BJ (cell line): ENCODE data around the gene G6PC2. TPM values are rescaled to one million over a fixed set of nuclear protein-coding genes. Genes with fewer than 3 reads are reported as not detected.

Source experiments
- CTCF ChIA-PET: fragments of 350-600 bp; formaldehyde crosslinking; extraction: SDS; loops from one replicate; lab custom pipeline; 2021; ENCODE audit warnings: antibody characterized with exemption, inconsistent platforms; lab: Yijun Ruan, JAX
- POLR2A ChIA-PET: fragments of 300-600 bp; sonication (Branson Sonifier 250); formaldehyde crosslinking; extraction: SDS; loops from one replicate; lab custom pipeline; 2021; ENCODE audit warnings: antibody characterized with exemption; lab: Charles Lee
- DNase-seq: peaks from one replicate; pipeline ENCODE4 v3.0.0-alpha.2; 2011; ENCODE audit warnings: low read depth
- H3K27me3 ChIP-seq: 2 replicates; pipeline ENCODE4 v1.6.0; 2011; ENCODE audit warnings: low read length; ENCODE audit not compliant: control insufficient read depth, insufficient read depth
- H3K36me3 ChIP-seq: 2 replicates; pipeline ENCODE4 v1.5.1; 2011; ENCODE audit warnings: low read length; ENCODE audit not compliant: control insufficient read depth, insufficient read depth
- H3K4me3 ChIP-seq: 2 replicates; pipeline ENCODE4 v1.5.1; 2011; ENCODE audit warnings: low read depth, mild to moderate bottlenecking, control low read depth, low read length
- polyA plus RNA-seq: library from polyadenylated mRNA; depleted of rRNA; stranded (reverse); fragments of >200 nt; gene quantifications from 2 replicates; pipeline ENCODE4 v1.2.3, GENCODE V29; 2011
- TF ChIP-seq, protein P1 (sequence below): IDR thresholded peaks from 2 replicates; pipeline ENCODE4 v1.5.1; 2011; ENCODE audit warnings: low read depth, mild to moderate bottlenecking, control low read depth, inconsistent platforms, low read length, moderate library complexity; ENCODE audit not compliant: insufficient read depth

G6PC2 gene
- polyA plus RNA-seq, 1 experiment, result not detected

DNA sequence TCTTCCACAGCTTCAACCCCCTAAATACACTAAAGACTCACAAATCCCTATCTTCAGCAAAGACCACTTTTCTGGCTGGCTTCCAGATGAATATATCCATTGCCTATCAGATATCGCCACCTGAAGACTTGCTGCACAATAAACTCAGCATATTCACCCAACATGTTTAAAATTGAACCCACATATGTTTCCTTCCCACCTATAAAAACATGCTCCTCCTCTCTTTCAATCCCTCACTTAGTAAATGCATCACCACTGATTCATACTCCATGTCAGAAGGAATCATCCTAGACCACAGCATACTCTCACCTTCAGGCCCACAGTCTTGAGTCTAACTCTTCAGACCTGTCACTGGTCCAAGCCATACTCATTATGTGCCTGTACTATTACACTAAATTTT is 16.1 kb upstream of the G6PC2 start:
- Histone ChIP-seq H3K4me3 (no peak overlapping the region), H3K36me3 (no peaks in the 10 kb centered on the region), H3K27me3 (no peaks in the 10 kb centered on the region)
- DNase-seq, result no peak
- TF ChIP-seq, protein P1, sequence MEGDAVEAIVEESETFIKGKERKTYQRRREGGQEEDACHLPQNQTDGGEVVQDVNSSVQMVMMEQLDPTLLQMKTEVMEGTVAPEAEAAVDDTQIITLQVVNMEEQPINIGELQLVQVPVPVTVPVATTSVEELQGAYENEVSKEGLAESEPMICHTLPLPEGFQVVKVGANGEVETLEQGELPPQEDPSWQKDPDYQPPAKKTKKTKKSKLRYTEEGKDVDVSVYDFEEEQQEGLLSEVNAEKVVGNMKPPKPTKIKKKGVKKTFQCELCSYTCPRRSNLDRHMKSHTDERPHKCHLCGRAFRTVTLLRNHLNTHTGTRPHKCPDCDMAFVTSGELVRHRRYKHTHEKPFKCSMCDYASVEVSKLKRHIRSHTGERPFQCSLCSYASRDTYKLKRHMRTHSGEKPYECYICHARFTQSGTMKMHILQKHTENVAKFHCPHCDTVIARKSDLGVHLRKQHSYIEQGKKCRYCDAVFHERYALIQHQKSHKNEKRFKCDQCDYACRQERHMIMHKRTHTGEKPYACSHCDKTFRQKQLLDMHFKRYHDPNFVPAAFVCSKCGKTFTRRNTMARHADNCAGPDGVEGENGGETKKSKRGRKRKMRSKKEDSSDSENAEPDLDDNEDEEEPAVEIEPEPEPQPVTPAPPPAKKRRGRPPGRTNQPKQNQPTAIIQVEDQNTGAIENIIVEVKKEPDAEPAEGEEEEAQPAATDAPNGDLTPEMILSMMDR, result no peak
- ChIA-PET CTCF (interaction anchor here (1.5 kb wide), 1 partner anchor 111 kb away, joined by 4 read pairs; no protein-coding TSS in a partner anchor), POLR2A (no interaction called here)

DNA sequence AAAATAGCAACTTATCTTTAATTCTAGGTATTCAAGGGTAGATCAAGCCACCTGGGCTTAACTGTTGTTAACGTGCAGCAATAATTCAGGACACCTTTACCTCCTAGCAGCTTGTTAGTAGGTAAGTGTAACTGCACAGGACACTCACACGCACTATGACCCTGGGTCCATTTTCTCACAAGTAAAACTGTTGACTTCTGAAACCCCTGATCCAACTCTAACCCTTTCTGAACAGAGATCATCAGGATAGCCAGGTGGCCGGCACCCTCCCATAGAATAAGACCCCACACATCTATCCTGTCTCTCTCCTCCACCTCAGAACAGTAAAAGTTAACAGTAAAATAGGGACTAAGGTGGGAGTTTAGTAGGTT is 11.5 kb upstream of the G6PC2 start:
- TF ChIP-seq, protein P1, result no peak
- ChIA-PET POLR2A (no interaction called here), CTCF (interaction anchor here (0.7 to 0.8 kb wide), 2 partner anchors 152 to 588 kb away, joined by 3 to 4 read pairs; no protein-coding TSS in a partner anchor)
- H3K4me3 ChIP-seq, result peak overlapping the region; percentile 59
- no peak for DNase-seq
- no peaks in the 10 kb centered on the region for H3K36me3 ChIP-seq
- H3K27me3 ChIP-seq, result no peaks in the 10 kb centered on the region

DNA sequence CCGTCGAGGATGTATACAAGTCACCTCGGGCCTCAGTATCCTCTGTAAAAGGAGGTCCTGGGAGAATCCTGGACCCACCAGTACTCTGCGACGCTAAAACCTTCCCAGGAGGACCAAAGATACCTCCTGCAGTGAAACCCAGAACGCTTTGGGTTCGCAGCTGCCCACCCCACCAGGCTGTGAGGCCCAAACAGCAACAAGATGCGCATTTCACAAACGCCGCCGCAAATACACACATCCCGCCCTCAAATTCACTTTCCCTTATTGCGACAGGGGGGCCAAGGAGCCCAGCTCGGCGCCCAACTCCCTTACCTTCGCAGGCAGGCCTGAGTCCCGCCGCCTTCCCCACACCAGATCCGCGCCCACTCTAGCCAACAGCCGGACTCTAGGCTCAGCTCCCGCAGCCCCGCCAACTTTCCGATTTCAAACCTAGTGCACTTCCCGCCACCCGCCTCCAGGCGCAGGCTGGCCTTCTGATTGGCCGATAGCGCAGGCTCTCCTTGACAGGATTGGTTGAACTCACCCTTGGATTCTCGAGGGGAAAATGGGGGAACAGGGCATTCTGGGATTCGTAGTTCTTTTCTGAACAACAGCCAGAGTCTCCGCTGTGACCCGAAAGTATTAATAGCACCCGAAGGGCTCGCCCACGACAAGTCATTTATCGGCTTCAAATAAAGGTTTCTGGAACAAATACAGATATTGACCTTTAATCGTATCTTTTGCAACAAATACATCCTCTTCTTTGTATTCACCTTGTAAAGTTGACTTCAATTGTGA is 10.9 kb upstream of the G6PC2 start, which contains the start of gene SPC25:
SPC25 (minus strand) TSS at position 425 of the 777 bp plus-strand sequence. CDS start 911 bp downstream, outside the sequence.
- Histone ChIP-seq H3K27me3 (no peaks in the 10 kb centered on the region), H3K36me3 (no peaks in the 10 kb centered on the region), H3K4me3 (peak within 1 kb of the TSS; percentile 59)
- ChIA-PET CTCF (interaction anchor here (0.8 kb wide), 1 partner anchor 152 kb away, joined by 3 read pairs; no protein-coding TSS in a partner anchor), POLR2A (no interaction called here)
- TF ChIP-seq, protein P1, result no peak
- peak; percentile 41 for DNase-seq

DNA sequence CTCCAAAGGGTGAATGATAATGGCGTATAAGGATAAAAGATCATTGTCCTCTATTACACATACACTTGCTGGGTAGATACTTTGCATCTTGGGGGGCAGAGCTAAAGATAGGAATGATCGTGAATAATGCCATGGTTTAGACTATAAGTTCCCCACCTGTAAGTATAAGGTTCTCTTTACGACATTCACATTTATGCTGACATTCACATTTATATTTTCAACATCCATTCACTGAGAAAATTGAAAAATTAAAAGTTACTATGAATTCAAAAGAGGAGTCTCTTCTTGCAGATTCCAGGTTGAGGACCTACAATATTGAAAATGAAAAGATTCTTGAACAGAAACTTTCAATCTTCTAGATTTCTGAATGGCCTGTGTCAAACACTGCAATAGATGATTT is 8.8 kb upstream of the G6PC2 start:
- Histone ChIP-seq H3K4me3 (no peak overlapping the region), H3K27me3 (no peaks in the 10 kb centered on the region), H3K36me3 (no peaks in the 10 kb centered on the region)
- TF ChIP-seq, protein P1, result no peak
- POLR2A ChIA-PET, result no interaction called here
- DNase-seq, result no peak
- CTCF ChIA-PET, result no interaction called here

DNA sequence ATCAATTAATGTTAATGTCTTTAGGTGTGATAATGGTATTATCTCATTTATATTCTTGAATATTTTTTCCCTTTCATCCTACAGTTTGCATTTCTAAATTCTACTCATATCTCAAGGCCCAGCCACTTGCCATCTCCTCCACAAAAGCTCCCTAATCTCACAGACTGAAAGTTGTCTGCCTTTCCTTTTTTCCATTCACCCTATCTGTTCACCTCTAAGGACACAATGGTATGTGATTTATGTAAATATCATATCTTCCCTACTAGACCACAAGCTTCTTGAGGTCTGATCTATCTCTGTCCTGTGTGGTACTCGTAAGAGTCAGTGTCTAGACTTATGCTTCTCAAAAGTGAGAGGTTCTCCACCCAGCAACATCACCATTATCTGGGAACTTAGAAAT is 7.0 kb upstream of the G6PC2 start:
- ChIA-PET CTCF (interaction anchor here (0.6 kb wide), 1 partner anchor 17 kb away, joined by 3 read pairs; no protein-coding TSS in a partner anchor), POLR2A (no interaction called here)
- DNase-seq, result no peak
- Histone ChIP-seq H3K36me3 (no peaks in the 10 kb centered on the region), H3K4me3 (no peak overlapping the region), H3K27me3 (no peaks in the 10 kb centered on the region)
- TF ChIP-seq, protein P1, result no peak
